ENCODE results near the gene CEACAM1. TPM values are rescaled to one million over a fixed set of nuclear protein-coding genes. Genes with fewer than 3 reads are reported as not detected.
"Not testable (repeated sequence)": the region's sequence is repeated elsewhere in the genome, so short reads cannot be mapped to it uniquely, and the experiment has no call there.

Gene CEACAM1
- total RNA-seq, 1 donor: not detected

- no peak overlapping the region for H3K4me3 ChIP-seq (ENCODE audit: low read depth, low read length)
- TF ChIP-seq CTCF (IDR thresholded peaks at IDR 0.05; ENCODE audit: insufficient read depth, low read length): no peak
- DNase-seq (ENCODE audit: low read depth): no peak
These were observed 10.8 kb upstream of the CEACAM1 start for GRCh38 chr19:42538841-42539709.

- not testable (repeated sequence) for DNase-seq (ENCODE audit: low read depth); H3K4me3 ChIP-seq (ENCODE audit: low read depth, low read length)
These were observed 7.0 kb upstream of the CEACAM1 start for GRCh38 chr19:42535276-42535675.

GRCh38 chr19:42534391-42534790, 6.1 kb upstream of the CEACAM1 start:
- TF ChIP-seq CTCF (IDR thresholded peaks at IDR 0.05; ENCODE audit: insufficient read depth, low read length): no peak
- H3K4me3 ChIP-seq (ENCODE audit: low read depth, low read length): no peak overlapping the region
- DNase-seq (ENCODE audit: low read depth): no peak

- DNase-seq (ENCODE audit: low read depth): no peak
- no peak overlapping the region for H3K4me3 ChIP-seq (ENCODE audit: low read depth, low read length)
- TF ChIP-seq CTCF (IDR thresholded peaks at IDR 0.05; ENCODE audit: insufficient read depth, low read length): no peak
These were observed 4.6 kb upstream of the CEACAM1 start for GRCh38 chr19:42532891-42533290.

- no peak for TF ChIP-seq CTCF (IDR thresholded peaks at IDR 0.05; ENCODE audit: insufficient read depth, low read length)
- no peak for DNase-seq (ENCODE audit: low read depth)
- H3K4me3 ChIP-seq (ENCODE audit: low read depth, low read length): no peak overlapping the region
These were observed 3.0 kb upstream of the CEACAM1 start for GRCh38 chr19:42531313-42531712.

GRCh38 chr19:42529248-42529764, 1.0 kb upstream of the CEACAM1 start:
- TF ChIP-seq CTCF (IDR thresholded peaks at IDR 0.05; ENCODE audit: insufficient read depth, low read length): peak; percentile 95
- DNase-seq (ENCODE audit: low read depth): peak; percentile 49
- no peak overlapping the region for H3K4me3 ChIP-seq (ENCODE audit: low read depth, low read length)

GRCh38 chr19:42524943-42525342, 3.3 kb downstream of the CEACAM1 start:
- no peak for TF ChIP-seq CTCF (IDR thresholded peaks at IDR 0.05; ENCODE audit: insufficient read depth, low read length)
- H3K4me3 ChIP-seq (ENCODE audit: low read depth, low read length): no peak overlapping the region
- DNase-seq (ENCODE audit: low read depth): no peak

All from fibroblast of the aortic adventitia (primary cell).